DMS153 treated with DMSO at 0.1 percent for 48 hours (cell line): ENCODE measurements around the gene MAPK8IP1.
"Not testable (repeated sequence)": the region's sequence is repeated elsewhere in the genome, so short reads cannot be mapped to it uniquely, and the experiment has no call there.

Experiments
- DNase-seq: peaks from one replicate; lab custom pipeline; 2025; ENCODE audit not compliant: unreplicated experiment; lab: John Stamatoyannopoulos, UW

MAPK8IP1 gene

DNA sequence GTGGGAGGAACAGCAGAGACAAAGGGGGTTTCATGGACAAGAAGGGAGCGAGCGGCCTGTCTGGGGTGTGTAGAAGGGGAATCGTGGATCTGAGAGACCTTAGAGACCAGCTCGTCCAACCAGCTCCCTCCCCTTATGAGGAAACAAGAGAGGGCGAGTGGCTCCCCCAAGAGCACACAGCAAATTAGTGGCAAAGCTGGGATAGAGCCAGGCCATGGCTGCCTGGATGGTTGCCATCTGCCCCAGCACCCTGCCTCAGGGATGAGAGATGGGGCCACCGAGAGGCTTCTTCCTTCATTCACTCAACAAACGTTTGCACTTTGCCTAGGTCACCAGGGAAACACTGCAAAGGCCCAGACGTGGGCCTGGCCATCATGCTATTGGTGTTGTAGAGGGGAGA lies 4.1 kb downstream of the MAPK8IP1 start:
- DNase-seq = no peak

GRCh38 chr11:45889966-45890365 lies 4.5 kb downstream of the MAPK8IP1 start:
- no peak for DNase-seq

GRCh38 chr11:45890886-45891550 lies 5.6 kb downstream of the MAPK8IP1 start:
- no peak for DNase-seq

DNA sequence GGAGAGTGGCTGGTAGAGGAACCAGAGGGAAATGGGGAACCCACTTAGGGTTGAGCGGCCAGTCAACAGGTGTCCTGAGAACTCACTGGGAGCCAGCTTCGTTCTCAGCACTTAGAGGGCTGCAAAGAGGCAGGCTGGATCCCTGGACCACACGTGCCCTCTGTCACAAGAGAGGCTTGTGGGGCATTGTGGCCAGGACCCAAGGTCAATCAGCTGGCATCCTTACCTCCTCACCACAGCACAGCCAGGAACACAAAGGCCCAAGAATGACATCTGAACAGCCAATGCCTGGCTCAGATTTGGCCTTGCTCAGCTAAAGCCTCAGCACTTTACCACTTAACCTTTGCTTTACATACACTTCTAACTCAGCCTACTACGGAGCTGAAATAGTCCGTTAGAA lies 7.4 kb downstream of the MAPK8IP1 start:
- no peak for DNase-seq

GRCh38 chr11:45894555-45895247 lies 9.2 kb downstream of the MAPK8IP1 start:
- no peak for DNase-seq

GRCh38 chr11:45895553-45896259 lies 10.3 kb downstream of the MAPK8IP1 start:
- no peak for DNase-seq

DNA sequence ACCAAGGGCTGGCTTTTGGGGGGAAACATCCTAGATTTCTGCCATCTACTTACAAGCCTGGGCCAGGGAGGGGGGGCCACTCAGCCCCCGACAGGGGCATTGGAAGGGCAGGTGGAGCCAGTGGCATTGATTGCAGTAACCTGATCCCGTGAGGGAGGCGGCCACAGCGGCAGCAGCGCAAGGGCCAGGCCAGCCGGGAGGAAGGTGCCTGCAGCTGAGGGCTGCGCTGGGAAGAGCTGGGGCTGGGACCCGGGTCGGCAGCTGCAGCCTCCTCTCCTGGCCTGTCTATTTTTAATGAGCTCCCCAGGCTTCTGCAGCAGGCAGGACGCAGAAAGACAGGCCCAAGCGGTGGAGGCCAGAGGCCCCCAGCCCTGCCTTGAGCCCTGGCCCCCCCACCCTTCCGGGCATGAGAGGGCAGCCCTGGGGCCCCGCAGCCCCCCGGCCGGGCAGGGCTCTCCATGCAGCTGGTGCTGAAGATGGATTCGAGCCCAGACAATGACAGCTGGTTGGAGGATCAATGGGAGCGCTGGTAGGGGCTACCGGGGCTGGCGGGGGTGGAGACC lies 11.1 kb downstream of the MAPK8IP1 start:
- peak; percentile 86 for DNase-seq

DNA sequence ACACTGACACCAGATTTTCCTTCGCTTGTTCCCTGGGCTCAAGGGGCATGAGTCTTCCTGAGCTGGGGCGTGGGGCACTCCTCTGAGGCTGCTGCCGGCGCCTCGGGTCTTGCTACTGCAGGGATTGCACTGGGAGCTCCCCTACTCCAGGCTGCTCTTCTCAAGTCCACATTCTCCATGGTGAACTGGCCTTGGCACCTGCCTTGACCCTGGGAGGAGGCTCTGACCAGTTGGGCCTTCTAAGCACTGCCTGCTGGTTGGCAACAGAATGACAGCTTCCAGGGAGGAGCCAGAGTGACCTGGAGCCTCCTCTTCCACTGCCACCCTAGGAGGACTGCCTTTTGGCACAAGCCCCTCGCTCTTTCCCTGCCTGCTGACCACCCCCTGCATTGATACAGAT lies 12.1 kb downstream of the MAPK8IP1 start:
- DNase-seq = no peak

- DNase-seq = no peak
These were observed 13.6 kb downstream of the MAPK8IP1 start for GRCh38 chr11:45899086-45899447.

DNA sequence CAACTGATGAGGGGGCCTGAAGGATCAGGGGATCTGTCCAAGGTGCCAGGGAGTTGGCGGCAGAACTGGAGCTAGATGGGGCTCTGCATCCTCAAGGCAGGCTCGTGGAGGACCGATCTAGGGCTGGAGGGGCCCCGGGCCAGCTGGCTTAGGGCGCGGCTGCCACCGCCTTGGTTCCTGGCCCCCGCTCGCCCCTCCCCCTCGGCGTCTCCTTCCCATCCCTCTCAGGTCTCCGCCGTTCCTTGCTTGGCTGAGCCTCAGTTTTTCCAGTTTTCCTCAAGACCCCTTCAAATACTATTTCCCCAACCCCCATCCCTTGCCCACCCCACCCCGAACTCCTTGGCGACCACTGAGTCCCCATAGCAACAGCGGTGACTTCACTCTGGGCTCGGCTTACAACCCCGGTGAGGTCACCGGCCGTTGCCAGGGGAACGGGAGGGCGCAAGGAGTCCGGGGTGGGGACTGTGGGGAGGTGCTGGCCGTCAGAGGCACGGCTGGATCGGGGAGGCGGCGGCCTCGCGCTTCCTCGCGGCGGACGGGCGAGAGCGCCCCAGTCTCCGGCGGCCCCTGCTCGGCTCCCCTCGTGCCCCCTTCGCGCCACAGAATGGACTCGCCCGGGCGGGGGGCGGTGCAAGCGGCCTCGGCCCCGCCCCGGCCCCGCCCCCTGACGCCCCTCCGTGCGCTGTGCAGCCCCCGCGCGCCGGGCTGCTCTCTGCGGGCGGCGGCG lies 14.2 kb downstream of the MAPK8IP1 start:
- peak; percentile 80 for DNase-seq

- not testable (repeated sequence) for DNase-seq
These were observed 14.8 kb downstream of the MAPK8IP1 start for GRCh38 chr11:45900175-45900800.

GRCh38 chr11:45900916-45901617 lies 15.6 kb downstream of the MAPK8IP1 start:
- DNase-seq = no peak

GRCh38 chr11:45901626-45902025 lies 16.2 kb downstream of the MAPK8IP1 start:
- DNase-seq = no peak

DNA sequence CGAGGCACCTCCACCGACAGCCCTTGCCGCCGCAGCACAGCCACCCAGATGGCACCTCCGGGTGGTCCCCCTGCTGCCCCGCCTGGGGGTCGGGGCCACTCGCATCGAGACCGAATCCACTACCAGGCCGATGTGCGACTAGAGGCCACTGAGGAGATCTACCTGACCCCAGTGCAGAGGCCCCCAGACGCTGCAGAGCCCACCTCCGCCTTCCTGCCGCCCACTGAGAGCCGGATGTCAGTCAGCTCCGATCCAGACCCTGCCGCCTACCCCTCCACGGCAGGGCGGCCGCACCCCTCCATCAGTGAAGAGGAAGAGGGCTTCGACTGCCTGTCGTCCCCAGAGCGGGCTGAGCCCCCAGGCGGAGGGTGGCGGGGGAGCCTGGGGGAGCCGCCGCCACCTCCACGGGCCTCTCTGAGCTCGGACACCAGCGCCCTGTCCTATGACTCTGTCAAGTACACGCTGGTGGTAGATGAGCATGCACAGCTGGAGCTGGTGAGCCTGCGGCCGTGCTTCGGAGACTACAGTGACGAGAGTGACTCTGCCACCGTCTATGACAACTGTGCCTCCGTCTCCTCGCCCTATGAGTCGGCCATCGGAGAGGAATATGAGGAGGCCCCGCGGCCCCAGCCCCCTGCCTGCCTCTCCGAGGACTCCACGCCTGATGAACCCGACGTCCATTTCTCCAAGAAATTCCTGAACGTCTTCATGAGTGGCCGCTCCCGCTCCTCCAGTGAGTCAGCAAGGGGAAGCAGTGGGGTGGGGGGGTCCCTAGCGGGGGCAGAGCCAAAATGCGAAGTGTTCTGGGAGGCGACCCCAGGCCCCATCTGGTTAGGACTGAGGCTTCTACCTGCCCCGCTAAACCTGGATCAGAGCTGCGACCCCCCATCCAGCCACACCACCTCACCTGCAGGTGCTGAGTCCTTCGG lies 17.3 kb downstream of the MAPK8IP1 start:
- DNase-seq = no peak

GRCh38 chr11:45904309-45904915 lies 19.0 kb downstream of the MAPK8IP1 start:
- DNase-seq = no peak

GRCh38 chr11:45905095-45905494 lies 19.6 kb downstream of the MAPK8IP1 start:
- no peak for DNase-seq

DNA sequence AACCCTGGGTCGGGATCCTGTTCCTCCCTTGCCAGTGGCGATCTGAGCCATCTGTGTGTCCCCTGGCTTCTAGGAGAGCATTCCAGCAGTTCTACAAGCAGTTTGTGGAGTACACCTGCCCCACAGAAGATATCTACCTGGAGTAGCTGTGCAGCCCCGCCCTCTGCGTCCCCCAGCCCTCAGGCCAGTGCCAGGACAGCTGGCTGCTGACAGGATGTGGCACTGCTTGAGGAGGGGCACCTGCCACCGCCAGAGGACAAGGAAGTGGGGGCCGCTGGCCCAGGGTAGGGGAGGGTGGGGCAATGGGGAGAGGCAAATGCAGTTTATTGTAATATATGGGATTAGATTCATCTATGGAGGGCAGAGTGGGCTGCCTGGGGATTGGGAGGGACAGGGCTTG lies 20.1 kb downstream of the MAPK8IP1 start:
- not testable (repeated sequence) for DNase-seq

DNA sequence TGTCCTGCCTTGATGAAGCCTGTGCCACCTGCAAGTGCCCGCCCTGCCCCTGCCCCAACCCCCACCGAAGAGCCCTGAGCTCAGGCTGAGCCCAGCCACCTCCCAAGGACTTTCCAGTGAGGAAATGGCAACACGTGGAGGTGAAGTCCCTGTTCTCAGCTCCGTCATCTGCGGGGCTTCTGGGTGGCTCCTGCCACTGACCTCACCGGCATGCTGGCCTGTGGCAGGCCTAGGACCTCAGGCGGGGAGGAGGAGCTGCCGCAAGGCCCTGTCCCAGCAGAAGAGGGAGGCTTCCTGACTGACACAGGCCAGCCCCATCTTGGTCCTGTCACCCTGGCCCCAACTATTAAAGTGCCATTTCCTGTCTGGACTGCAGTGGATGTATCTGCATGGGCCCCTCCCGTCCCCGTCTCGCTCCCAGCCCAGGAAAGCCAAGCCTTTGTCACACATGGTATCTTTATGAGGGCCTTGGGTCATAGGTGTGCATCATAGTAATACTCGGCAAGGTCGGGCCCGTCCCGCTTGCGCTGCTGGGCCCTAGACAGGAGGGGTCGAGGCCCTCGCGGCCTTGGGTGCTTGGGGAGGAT lies 20.7 kb downstream of the MAPK8IP1 start:
- DNase-seq = no peak
